Measurements from ENCODE around the gene AFAP1L2. TPM values are rescaled to one million over a fixed set of nuclear protein-coding genes. Genes with fewer than 3 reads are reported as not detected.

The AFAP1L2 gene
- total RNA-seq, 2 experiments from 2014 or later, result 2.3 to 8.6 TPM

GRCh38 chr10:114372179-114372578, 32.1 kb downstream of the AFAP1L2 start:
- Histone ChIP-seq H3K9me3 (ENCODE audit: low read length) (no peaks in the 10 kb centered on the region), H3K36me3 (ENCODE audit: insufficient read depth, low read length) (no peaks in the 10 kb centered on the region), H3K9me2 (ENCODE audit: insufficient read depth, low read length) (no peaks in the 10 kb centered on the region), H3K4me1 (ENCODE audit: insufficient read depth, low read length, poor library complexity, severe bottlenecking) (no peaks in the 10 kb centered on the region), H3K27ac (ENCODE audit: low read depth, low read length, poor library complexity, severe bottlenecking) (no peak overlapping the region), H2AFZ (ENCODE audit: low read length) (no peak overlapping the region), H3K4me3 (ENCODE audit: low read depth, low read length, poor library complexity, severe bottlenecking) (no peak overlapping the region), H3K79me2 (ENCODE audit: insufficient read depth, low read depth, low read length) (no peaks in the 10 kb centered on the region), H4K20me1 (ENCODE audit: insufficient read depth, low read length) (no peaks in the 10 kb centered on the region), H3K4me2 (ENCODE audit: low read length) (no peak overlapping the region)
- intact Hi-C loops (cut with micrococcal nuclease; ENCODE audit: unreplicated experiment), result no loop called here
- TF ChIP-seq EZH2phosphoT487 (IDR thresholded peaks at IDR 0.05; ENCODE audit: borderline replicate concordance, low read depth, low read length) (no peak), CTCF (conservative IDR thresholded peaks at IDR 0.05; ENCODE audit: low read length) (no peak)
- no peak for DNase-seq (ENCODE audit: low spot score)
- BruUV-seq (replicated peaks), result no TSS peak
- POLR2A ChIA-PET, result interaction anchor here (0.9 kb wide), 1 partner anchor 25 kb away, joined by 3 read pairs; no protein-coding TSS in a partner anchor
- CTCF ChIA-PET (ENCODE audit: unreplicated experiment), result no interaction called here

GRCh38 chr10:114370966-114371365, 33.3 kb downstream of the AFAP1L2 start:
- H3K27ac ChIP-seq (ENCODE audit: low read depth, low read length, poor library complexity, severe bottlenecking), result no peak overlapping the region
- no peaks in the 10 kb centered on the region for H3K79me2 ChIP-seq (ENCODE audit: insufficient read depth, low read depth, low read length)
- no peak overlapping the region for H2AFZ ChIP-seq (ENCODE audit: low read length)
- no peaks in the 10 kb centered on the region for H3K9me3 ChIP-seq (ENCODE audit: low read length)
- no peaks in the 10 kb centered on the region for H3K4me1 ChIP-seq (ENCODE audit: insufficient read depth, low read length, poor library complexity, severe bottlenecking)
- no peak overlapping the region for H3K4me2 ChIP-seq (ENCODE audit: low read length)
- intact Hi-C loops (cut with micrococcal nuclease; ENCODE audit: unreplicated experiment), result no loop called here
- BruUV-seq (replicated peaks), result no TSS peak
- POLR2A ChIA-PET, result interaction anchor here (0.7 kb wide), 1 partner anchor 245 kb away, joined by 4 read pairs; no protein-coding TSS in a partner anchor
- no peak overlapping the region for H3K4me3 ChIP-seq (ENCODE audit: low read depth, low read length, poor library complexity, severe bottlenecking)
- CTCF ChIA-PET (ENCODE audit: unreplicated experiment), result no interaction called here
- TF ChIP-seq CTCF (conservative IDR thresholded peaks at IDR 0.05; ENCODE audit: low read length) (no peak), EZH2phosphoT487 (IDR thresholded peaks at IDR 0.05; ENCODE audit: borderline replicate concordance, low read depth, low read length) (no peak)
- H4K20me1 ChIP-seq (ENCODE audit: insufficient read depth, low read length), result no peaks in the 10 kb centered on the region
- H3K9me2 ChIP-seq (ENCODE audit: insufficient read depth, low read length), result no peaks in the 10 kb centered on the region
- no peaks in the 10 kb centered on the region for H3K36me3 ChIP-seq (ENCODE audit: insufficient read depth, low read length)
- DNase-seq (ENCODE audit: low spot score), result no peak

- ChIA-PET POLR2A (no interaction called here), CTCF (ENCODE audit: unreplicated experiment) (no interaction called here)
- Histone ChIP-seq H3K4me2 (ENCODE audit: low read length) (no peak overlapping the region), H3K36me3 (ENCODE audit: insufficient read depth, low read length) (no peaks in the 10 kb centered on the region), H3K9me2 (ENCODE audit: insufficient read depth, low read length) (no peaks in the 10 kb centered on the region), H2AFZ (ENCODE audit: low read length) (no peak overlapping the region), H3K4me3 (ENCODE audit: low read depth, low read length, poor library complexity, severe bottlenecking) (no peak overlapping the region), H4K20me1 (ENCODE audit: insufficient read depth, low read length) (no peaks in the 10 kb centered on the region), H3K4me1 (ENCODE audit: insufficient read depth, low read length, poor library complexity, severe bottlenecking) (no peaks in the 10 kb centered on the region), H3K9me3 (ENCODE audit: low read length) (no peaks in the 10 kb centered on the region), H3K79me2 (ENCODE audit: insufficient read depth, low read depth, low read length) (no peaks in the 10 kb centered on the region), H3K27ac (ENCODE audit: low read depth, low read length, poor library complexity, severe bottlenecking) (no peak overlapping the region)
- TF ChIP-seq EZH2phosphoT487 (IDR thresholded peaks at IDR 0.05; ENCODE audit: borderline replicate concordance, low read depth, low read length) (no peak), CTCF (conservative IDR thresholded peaks at IDR 0.05; ENCODE audit: low read length) (no peak)
- intact Hi-C loops (cut with micrococcal nuclease; ENCODE audit: unreplicated experiment), result no loop called here
- BruUV-seq (replicated peaks), result no TSS peak
- DNase-seq (ENCODE audit: low spot score), result no peak
Measured at GRCh38 chr10:114370199-114370598, 34.1 kb downstream of the AFAP1L2 start.
